CD4-positive, alpha-beta T cell (primary cell): ENCODE measurements around the gene ARSG. TPM values are rescaled to one million over a fixed set of nuclear protein-coding genes. Genes with fewer than 3 reads are reported as not detected.
"Not testable (repeated sequence)": the region's sequence is repeated elsewhere in the genome, so short reads cannot be mapped to it uniquely, and the experiment has no call there.

Experiments used
- ATAC-seq: fragments of 200-7000 bp; cut with Tn5 transposase; one replicate; pipeline ENCODE4 v1.10.0; 2022; ENCODE audit warnings: mild to moderate bottlenecking; ENCODE audit not compliant: poor library complexity
- CTCF ChIA-PET: fragments of 350-600 bp; sonication (Branson Sonifier 250); formaldehyde crosslinking; loops from one replicate; lab custom pipeline; 2021; ENCODE audit warnings: antibody characterized with exemption, inconsistent platforms; lab: Charles Lee
- POLR2A ChIA-PET: fragments of 350-600 bp; sonication (Branson Sonifier 250); formaldehyde crosslinking; loops from one replicate; lab custom pipeline; 2021; ENCODE audit warnings: antibody characterized with exemption, inconsistent platforms; lab: Charles Lee
- DNase-seq, 14 experiments: peaks; one replicate each; pipeline ENCODE4 v3.0.0-alpha.2; 2013 to 2020; ENCODE audit warnings: mixed read lengths in 2 of 14
- H3K27ac ChIP-seq, 2 donors: one replicate each; pipeline versions ENCODE4 v1.5.1 to v1.7.0; 2013; ENCODE audit warnings: low read length in 2 of 2, low read depth in 1 of 2, mild to moderate bottlenecking in 1 of 2
- H3K27me3 ChIP-seq, 2 experiments: 1 replicate in 1 of 2; 2 replicates in 1 of 2; pipeline versions ENCODE4 v1.6.1 to v1.7.0; 2013; ENCODE audit warnings: low read length in 2 of 2, control low read depth in 1 of 2, mild to moderate bottlenecking in 1 of 2, moderate library complexity in 1 of 2; ENCODE audit not compliant: insufficient read depth in 2 of 2, control insufficient read depth in 1 of 2
- H3K36me3 ChIP-seq: one replicate; pipeline ENCODE4 v1.6.1; 2013; ENCODE audit warnings: low read length, control low read depth; ENCODE audit not compliant: insufficient read depth
- H3K4me1 ChIP-seq: one replicate; pipeline ENCODE4 v1.6.1; 2013; ENCODE audit warnings: low read length, control low read depth; ENCODE audit not compliant: insufficient read depth
- H3K4me3 ChIP-seq: one replicate; pipeline ENCODE4 v1.5.1; 2013; ENCODE audit warnings: mild to moderate bottlenecking, low read length, moderate library complexity
- H3K9me3 ChIP-seq, 2 experiments: 1 replicate in 1 of 2; 2 replicates in 1 of 2; pipeline versions ENCODE4 v1.6.1 to v1.7.0; 2013; ENCODE audit warnings: low read length in 2 of 2, mild to moderate bottlenecking in 2 of 2, control low read depth in 1 of 2, moderate library complexity in 1 of 2; ENCODE audit not compliant: control insufficient read depth in 1 of 2, insufficient read depth in 1 of 2
- H3K27ac Mint-ChIP-seq: one replicate; pipeline ENCODE4 v1.8.0; 2020; ENCODE audit warnings: mixed read lengths
- H3K27me3 Mint-ChIP-seq: one replicate; pipeline ENCODE4 v1.8.0; 2021; ENCODE audit warnings: mixed read lengths
- H3K36me3 Mint-ChIP-seq: one replicate; pipeline ENCODE4 v1.8.0; 2021; ENCODE audit warnings: low read depth, mixed read lengths
- H3K4me1 Mint-ChIP-seq: one replicate; pipeline ENCODE4 v1.8.0; 2021; ENCODE audit warnings: low read depth, mixed read lengths
- H3K4me3 Mint-ChIP-seq: one replicate; pipeline ENCODE4 v1.8.0; 2020; ENCODE audit warnings: mild to moderate bottlenecking, mixed read lengths
- H3K9me3 Mint-ChIP-seq: one replicate; pipeline ENCODE4 v1.8.0; 2020; ENCODE audit warnings: mixed read lengths
- CTCF ChIP-seq: fragments of 200-600 bp; IDR thresholded peaks from one replicate; pipeline ENCODE4 v1.8.0; 2022; ENCODE audit warnings: antibody characterized with exemption, mild to moderate bottlenecking
- intact Hi-C, 2 experiments: fragments of 100-400 bp; cut with DNase I in 1 of 2; cut with micrococcal nuclease in 1 of 2; formaldehyde crosslinking; loops; one replicate each; pipeline versions ENCODE4 v1.15.1 to v1.9.0; 2023 to 2025; cut with DNase I, micrococcal nuclease
- total RNA-seq, 174 experiments: library from RNA in 2 of 174; stranded (reverse) in 2 of 174; gene quantifications; one replicate each; pipeline ENCODE4 v1.2.3 and lab custom pipeline; 2021 to 2026

The ARSG gene
- total RNA-seq, 2 experiments from 2014 or later = 13.8 to 16.0 TPM

DNA sequence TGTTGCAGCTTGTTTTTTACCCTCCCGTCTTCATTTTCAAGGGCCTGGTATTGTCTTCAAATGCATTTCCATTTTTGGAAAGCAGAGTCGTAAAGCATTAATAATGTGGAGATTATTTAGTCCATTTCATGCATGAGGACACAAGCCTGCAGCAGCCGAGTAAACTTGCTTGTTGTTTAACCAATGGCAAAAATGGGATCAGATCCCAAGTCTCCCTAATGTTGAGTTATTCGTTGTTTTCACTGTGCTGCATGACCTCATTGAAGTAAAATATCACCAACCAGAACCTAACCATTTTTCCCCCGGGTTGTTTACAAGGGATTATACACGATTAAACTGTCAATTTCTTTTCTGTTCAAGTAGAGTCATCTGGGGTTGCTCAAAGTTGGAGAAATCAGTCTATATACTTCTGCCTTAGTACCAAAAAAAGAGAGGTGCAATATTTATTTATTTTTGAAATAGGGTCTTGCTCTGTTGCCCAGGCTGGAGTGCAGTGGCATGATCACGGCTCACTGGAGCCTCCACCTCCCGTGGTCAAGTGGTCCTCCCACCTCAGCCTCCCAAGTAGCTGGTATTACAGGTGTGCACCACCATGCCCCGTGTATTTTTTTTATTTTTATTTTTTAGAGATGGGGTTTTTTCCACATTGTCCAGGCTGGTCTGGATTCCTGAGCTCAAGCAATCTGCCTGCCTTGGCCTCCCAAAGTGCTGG is 31.1 kb upstream of the ARSG start:
- H3K27me3 Mint-ChIP-seq = no peaks in the 10 kb centered on the region
- no peaks in the 10 kb centered on the region for H3K9me3 ChIP-seq
- no peak overlapping the region for H3K4me3 ChIP-seq
- no peak overlapping the region for H3K4me3 Mint-ChIP-seq
- peaks cover 68% of the 10 kb centered on the region for H3K4me1 Mint-ChIP-seq
- CTCF ChIA-PET = interaction anchor here (0.6 to 2.2 kb wide), 6 partner anchors 13 to 200 kb away, joined by 3 to 10 read pairs (median 3); partner anchors contain the start of gene AMZ2
- peaks cover 27% of the 10 kb centered on the region for H3K36me3 Mint-ChIP-seq
- no peak overlapping the region for H3K27ac ChIP-seq
- peaks cover 49% of the 10 kb centered on the region for H3K4me1 ChIP-seq
- H3K27me3 ChIP-seq = no peaks in the 10 kb centered on the region
- H3K9me3 Mint-ChIP-seq = no peaks in the 10 kb centered on the region
- ATAC-seq (no peak), DNase-seq (no peak)
- H3K27ac Mint-ChIP-seq = peak overlapping the region; percentile 96
- peaks cover 4% of the 10 kb centered on the region for H3K36me3 ChIP-seq
- intact Hi-C loops = loop anchor here in 1 of 2 experiments (5.0 kb wide), 1 partner anchor 88 kb away; no protein-coding TSS in a partner anchor
- POLR2A ChIA-PET = interaction anchor here (1.1 to 5.9 kb wide), 5 partner anchors 12 to 178 kb away, joined by 3 to 51 read pairs (median 16); partner anchors contain the start of genes AMZ2, ARSG and SLC16A6
- TF ChIP-seq CTCF = no peak

- not testable (repeated sequence) for H3K36me3 Mint-ChIP-seq, H3K4me3 Mint-ChIP-seq, H3K27me3 Mint-ChIP-seq, H3K27ac ChIP-seq, H3K9me3 Mint-ChIP-seq, DNase-seq, ATAC-seq, H3K9me3 ChIP-seq, H3K4me3 ChIP-seq, H3K27me3 ChIP-seq, H3K36me3 ChIP-seq
- H3K4me1 ChIP-seq = peaks cover 32% of the 10 kb centered on the region
- Mint-ChIP-seq H3K27ac (peak overlapping the region; percentile 65), H3K4me1 (peaks cover 49% of the 10 kb centered on the region)
- ChIA-PET CTCF (interaction anchor here (1.2 to 4.4 kb wide), 5 partner anchors 25 to 196 kb away, joined by 3 to 28 read pairs (median 9); partner anchors contain the start of gene WIPI1), POLR2A (interaction anchor here (0.6 to 5.9 kb wide), 5 partner anchors 14 to 170 kb away, joined by 3 to 51 read pairs (median 4); partner anchors contain the start of genes AMZ2, ARSG and SLC16A6)
- intact Hi-C loops = loop anchor here (2.0 to 5.0 kb wide), 2 partner anchors 28 to 90 kb away; partner anchors contain the start of genes ARSG (in 1 of the 2) and SLC16A6 (in 1 of the 2)
These were observed 28.8 kb upstream of the ARSG start for GRCh38 chr17:68262467-68262866.

- not testable (repeated sequence) for H3K27me3 Mint-ChIP-seq, H3K27me3 ChIP-seq, H3K4me3 ChIP-seq, H3K27ac ChIP-seq, H3K9me3 ChIP-seq, H3K36me3 Mint-ChIP-seq, H3K9me3 Mint-ChIP-seq
- DNase-seq (peak in 3 of 14 experiments; percentile 72 to 81 (median 73)), ATAC-seq (peak; percentile 27)
- Mint-ChIP-seq H3K4me1 (peaks cover 46% of the 10 kb centered on the region), H3K27ac (peak overlapping the region; percentile 65), H3K4me3 (peak overlapping the region; percentile 18)
- Histone ChIP-seq H3K4me1 (peaks cover 28% of the 10 kb centered on the region), H3K36me3 (peaks cover 10% of the 10 kb centered on the region)
- ChIA-PET CTCF (interaction anchor here (0.8 to 4.4 kb wide), 9 partner anchors 24 to 195 kb away, joined by 3 to 28 read pairs (median 4); partner anchors contain the start of genes ARSG, SLC16A6 and WIPI1), POLR2A (interaction anchor here (0.6 to 5.9 kb wide), 8 partner anchors 15 to 198 kb away, joined by 3 to 51 read pairs (median 4); partner anchors contain the start of genes AMZ2, ARSG, SLC16A6 and WIPI1)
- peak; percentile 77 for TF ChIP-seq CTCF
- intact Hi-C loops = loop anchor here (1.0 to 5.0 kb wide), 5 partner anchors 28 to 199 kb away; partner anchors contain the start of genes ARSG (in 1 of the 2) and SLC16A6 (in 1 of the 2)
These were observed 28.1 kb upstream of the ARSG start for GRCh38 chr17:68263101-68263681.

DNA sequence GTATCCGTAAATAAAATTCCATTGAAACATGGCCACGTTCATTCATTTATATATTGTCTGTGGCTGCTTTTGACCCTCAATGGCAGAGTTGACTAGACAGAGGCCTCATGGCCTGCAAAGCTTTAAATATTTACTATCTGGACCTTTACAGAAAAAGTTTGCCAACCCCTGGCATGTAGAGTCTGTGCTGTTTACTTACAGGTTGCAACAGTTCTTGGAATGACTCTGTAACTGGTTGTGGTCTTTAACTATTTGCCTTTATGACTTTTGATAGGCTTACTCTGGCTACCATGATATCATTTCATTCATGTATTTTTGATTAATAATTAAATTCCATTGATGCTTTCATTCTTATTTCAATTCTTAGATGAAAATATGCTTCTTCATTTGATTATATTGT is 25.5 kb upstream of the ARSG start:
- ChIA-PET CTCF (interaction anchor here (4.4 kb wide), 1 partner anchor 170 kb away, joined by 28 read pairs; no protein-coding TSS in a partner anchor), POLR2A (interaction anchor here (1.1 to 5.9 kb wide), 3 partner anchors 25 to 195 kb away, joined by 3 to 51 read pairs (median 3); partner anchors contain the start of genes ARSG and SLC16A6)
- Mint-ChIP-seq H3K27ac (peak overlapping the region; percentile 30), H3K36me3 (peaks cover 25% of the 10 kb centered on the region), H3K4me1 (peaks cover 22% of the 10 kb centered on the region)
- H3K36me3 ChIP-seq = peaks cover 26% of the 10 kb centered on the region
- H3K27me3 ChIP-seq, H3K9me3 Mint-ChIP-seq, H3K27ac ChIP-seq, H3K27me3 Mint-ChIP-seq, H3K9me3 ChIP-seq, DNase-seq, ATAC-seq, H3K4me3 ChIP-seq, H3K4me3 Mint-ChIP-seq, H3K4me1 ChIP-seq, intact Hi-C loops: not testable (repeated sequence)
